IMR-90 (cell line): ENCODE data around the gene BLVRB. TPM values are rescaled to one million over a fixed set of nuclear protein-coding genes. Genes with fewer than 3 reads are reported as not detected.

Source experiments
- ATAC-seq: fragments of 200-7000 bp; cut with Tn5 transposase; 2 replicates; pipeline ENCODE4 v1.9.1; 2020; ENCODE audit warnings: low read depth, mild to moderate bottlenecking, moderate library complexity
- BruUV-seq: library from RNA; stranded (reverse); fragments of 400-500 nt; replicated peaks from 2 replicates; lab custom pipeline; 2021; lab: Mats Ljungman, UMichigan
- CTCF ChIA-PET: fragments of 300-600 bp; formaldehyde crosslinking; extraction: SDS; loops from one replicate; lab custom pipeline; 2021; ENCODE audit warnings: antibody characterized with exemption; lab: Yijun Ruan, JAX
- POLR2A ChIA-PET: fragments of 300-600 bp; sonication (Branson Sonifier 250); formaldehyde crosslinking; loops from one replicate; lab custom pipeline; 2022; ENCODE audit warnings: antibody characterized with exemption; ENCODE audit not compliant: unreplicated experiment; lab: Charles Lee
- DNase-seq: peaks from one replicate; pipeline ENCODE4 v3.0.0; 2013
- H2AFZ ChIP-seq: replicated peaks from 2 replicates; pipeline ENCODE3; 2013; ENCODE audit warnings: low read length, mild to moderate bottlenecking; ENCODE audit not compliant: poor library complexity
- H2AK5ac ChIP-seq: 2 replicates; pipeline ENCODE4 v1.6.1; 2013; ENCODE audit warnings: low read depth, low read length, inconsistent platforms
- H2AK9ac ChIP-seq: replicated peaks from 2 replicates; pipeline ENCODE3; 2013; ENCODE audit warnings: mild to moderate bottlenecking, low read depth, low read length, moderate library complexity; ENCODE audit not compliant: poor library complexity
- H2BK120ac ChIP-seq: 2 replicates; pipeline ENCODE4 v1.6.1; 2013; ENCODE audit warnings: low read depth, low read length, inconsistent platforms
- H2BK15ac ChIP-seq: 3 replicates; pipeline ENCODE4 v1.6.1; 2013; ENCODE audit warnings: low read depth, low read length, inconsistent platforms
- H2BK20ac ChIP-seq: 2 replicates; pipeline ENCODE4 v1.6.1; 2013; ENCODE audit warnings: low read depth, mild to moderate bottlenecking, inconsistent platforms, low read length, moderate library complexity
- H2BK5ac ChIP-seq: 2 replicates; pipeline ENCODE4 v1.6.1; 2013; ENCODE audit warnings: mild to moderate bottlenecking, low read depth, low read length, inconsistent platforms; ENCODE audit not compliant: poor library complexity, severe bottlenecking
- H3K14ac ChIP-seq: replicated peaks from 2 replicates; pipeline ENCODE4 v1.6.1; 2013; ENCODE audit warnings: low read depth, low read length, inconsistent platforms
- H3K18ac ChIP-seq: 2 replicates; pipeline ENCODE4 v1.6.1; 2013; ENCODE audit warnings: low read depth, low read length, control low read depth
- H3K23ac ChIP-seq: 2 replicates; pipeline ENCODE4 v1.6.1; 2013; ENCODE audit warnings: low read depth, low read length, inconsistent platforms
- H3K27ac ChIP-seq: 2 replicates; pipeline ENCODE4 v1.5.1; 2013; ENCODE audit warnings: mild to moderate bottlenecking, control low read depth, low read length; ENCODE audit not compliant: insufficient read depth
- H3K27me3 ChIP-seq: 2 replicates; pipeline ENCODE4 v1.6.1; 2013; ENCODE audit warnings: low read length; ENCODE audit not compliant: control insufficient read depth, insufficient read depth
- H3K36me3 ChIP-seq: 2 replicates; pipeline ENCODE4 v1.6.1; 2013; ENCODE audit warnings: low read length, mixed read lengths; ENCODE audit not compliant: control insufficient read depth, insufficient read depth
- H3K4ac ChIP-seq: 2 replicates; pipeline ENCODE4 v1.6.1; 2013; ENCODE audit warnings: low read depth, low read length, inconsistent platforms
- H3K4me1 ChIP-seq: 2 replicates; pipeline ENCODE4 v1.6.1; 2013; ENCODE audit warnings: low read length, mixed read lengths; ENCODE audit not compliant: control insufficient read depth, insufficient read depth
- H3K4me2 ChIP-seq: 2 replicates; pipeline ENCODE4 v1.6.1; 2013; ENCODE audit warnings: low read depth, mild to moderate bottlenecking, control low read depth, low read length, moderate library complexity
- H3K4me3 ChIP-seq: 2 replicates; pipeline ENCODE4 v1.5.1; 2013; ENCODE audit warnings: low read depth, mild to moderate bottlenecking, control low read depth, low read length, moderate library complexity; ENCODE audit not compliant: insufficient read depth
- H3K56ac ChIP-seq: 2 replicates; pipeline ENCODE4 v1.6.1; 2013; ENCODE audit warnings: low read length, inconsistent platforms; ENCODE audit not compliant: insufficient read depth; ENCODE audit errors: extremely low read depth
- H3K79me1 ChIP-seq, 2 experiments: 2 replicates each; pipeline ENCODE4 v1.6.1; 2013; ENCODE audit warnings: low read length in 2 of 2, inconsistent platforms in 1 of 2, low read depth in 1 of 2
- H3K9ac ChIP-seq: 2 replicates; pipeline ENCODE4 v1.6.1; 2013; ENCODE audit warnings: low read depth, low read length, control low read depth
- H3K9me1 ChIP-seq: 2 replicates; pipeline ENCODE4 v1.6.1; 2013; ENCODE audit warnings: low read length, inconsistent platforms; ENCODE audit not compliant: insufficient read depth
- H3K9me3 ChIP-seq: 2 replicates; pipeline ENCODE4 v1.6.1; 2013; ENCODE audit warnings: low read length; ENCODE audit not compliant: control insufficient read depth, insufficient read depth
- H4K20me1 ChIP-seq: 2 replicates; pipeline ENCODE4 v1.6.1; 2013; ENCODE audit warnings: low read length, inconsistent platforms; ENCODE audit not compliant: insufficient read depth
- H4K5ac ChIP-seq: 2 replicates; pipeline ENCODE4 v1.6.1; 2013; ENCODE audit warnings: mild to moderate bottlenecking, low read depth, low read length, control low read depth
- H4K8ac ChIP-seq, 2 experiments: 2 replicates each; pipeline ENCODE4 v1.6.1; 2013; ENCODE audit warnings: low read depth in 2 of 2, low read length in 2 of 2, control low read depth in 1 of 2, inconsistent platforms in 1 of 2
- H4K91ac ChIP-seq: 2 replicates; pipeline ENCODE4 v1.6.1; 2013; ENCODE audit warnings: low read depth, low read length, inconsistent platforms; ENCODE audit not compliant: insufficient read depth
- BHLHE40 ChIP-seq: fragments of 150-350 bp; IDR thresholded peaks from 2 replicates; pipeline ENCODE4 v1.6.1; 2016; ENCODE audit warnings: mild to moderate bottlenecking, low read depth, low read length
- CEBPB ChIP-seq: IDR thresholded peaks from 2 replicates; pipeline ENCODE4 v1.6.1; 2012; ENCODE audit warnings: low read depth, low read length, improper control_type of control experiment
- ELK1 ChIP-seq: fragments of 150-350 bp; IDR thresholded peaks from 2 replicates; pipeline ENCODE4 v1.6.1; 2016; ENCODE audit warnings: low read depth, mild to moderate bottlenecking, low read length, moderate library complexity, borderline replicate concordance
- FOS ChIP-seq: fragments of 150-350 bp; IDR thresholded peaks from 2 replicates; pipeline ENCODE4 v1.6.1; 2016; ENCODE audit warnings: low read depth, low read length
- MAFK ChIP-seq: IDR thresholded peaks from 2 replicates; pipeline ENCODE4 v1.6.1; 2012; ENCODE audit warnings: low read depth, low read length, improper control_type of control experiment
- MAZ ChIP-seq: IDR thresholded peaks from 2 replicates; pipeline ENCODE4 v1.6.1; 2012; ENCODE audit warnings: low read depth, mild to moderate bottlenecking, low read length, improper control_type of control experiment, moderate library complexity, borderline replicate concordance
- MXI1 ChIP-seq: IDR thresholded peaks from 2 replicates; pipeline ENCODE4 v1.6.1; 2012; ENCODE audit warnings: low read depth, mild to moderate bottlenecking, low read length, moderate library complexity, borderline replicate concordance
- NFE2L2 ChIP-seq: fragments of 150-350 bp; IDR thresholded peaks from 2 replicates; pipeline ENCODE4 v1.6.1; 2016; ENCODE audit warnings: low read depth, mild to moderate bottlenecking, low read length
- POLR2A ChIP-seq: IDR thresholded peaks from 2 replicates; pipeline ENCODE4 v1.6.1; 2012; ENCODE audit warnings: mild to moderate bottlenecking, low read depth, low read length
- RAD21 ChIP-seq: IDR thresholded peaks from 2 replicates; pipeline ENCODE4 v1.6.1; 2012; ENCODE audit warnings: low read length, improper control_type of control experiment
- RCOR1 ChIP-seq: IDR thresholded peaks from 2 replicates; pipeline ENCODE4 v1.6.1; 2012; ENCODE audit warnings: mild to moderate bottlenecking, low read length, improper control_type of control experiment; ENCODE audit not compliant: insufficient replicate concordance
- RFX5 ChIP-seq: IDR thresholded peaks from 2 replicates; pipeline ENCODE4 v1.8.0; 2012; ENCODE audit warnings: low read depth, mild to moderate bottlenecking, low read length, moderate library complexity
- SMC3 ChIP-seq: fragments of 150-350 bp; IDR thresholded peaks from 2 replicates; pipeline ENCODE4 v1.6.1; 2016; ENCODE audit warnings: low read depth, mild to moderate bottlenecking, antibody characterized with exemption, low read length, moderate library complexity
- USF2 ChIP-seq: fragments of 150-350 bp; IDR thresholded peaks from 2 replicates; pipeline ENCODE4 v1.6.1; 2017; ENCODE audit warnings: mild to moderate bottlenecking, antibody characterized with exemption, low read length, low read depth
- WGBS, 2 experiments: methylation state at CpG; one replicate each; pipeline versions ENCODE4 v1.1.5 to v1.1.7; 2013; ENCODE audit warnings: missing lambda C conversion rate in 2 of 2; ENCODE audit not compliant: insufficient read length in 1 of 2; ENCODE audit errors: extremely low coverage in 2 of 2; 5-methylcytosine and 5-hydroxymethylcytosine counted together
- dilution Hi-C: fragments of 300-500 bp; cut with HindIII; formaldehyde crosslinking; loops from one replicate; pipeline ENCODE4 v1.14.3; 2018; ENCODE audit warnings: low sequenced_read_pairs; ENCODE audit not compliant: unreplicated experiment
- in situ Hi-C: fragments of 300-500 bp; cut with MboI; formaldehyde crosslinking; loops from 3 replicates; pipeline ENCODE4 v1.14.3; 2019; ENCODE audit warnings: low sequenced_read_pairs, inconsistent platforms, mixed read lengths
- intact Hi-C: fragments of 100-400 bp; cut with micrococcal nuclease; formaldehyde crosslinking; loops from 2 replicates; pipeline ENCODE4 v1.10.0; 2022
- polyA plus RNA-seq, 3 experiments: library from polyadenylated mRNA; depleted of rRNA; stranded (reverse); fragments of >200 nt; gene quantifications; 2 replicates each; pipeline ENCODE4 v1.2.3, GENCODE V29; 2012; ENCODE audit warnings: low replicate concordance in 1 of 3
- total RNA-seq: library from RNA; depleted of rRNA; stranded (reverse); fragments of >200 nt; gene quantifications from 2 replicates; pipeline ENCODE4 v1.2.3, GENCODE V29; 2012
- TF ChIP-seq, protein P1 (sequence below): conservative IDR thresholded peaks from 2 replicates; pipeline ENCODE4 v1.5.1; 2012; ENCODE audit warnings: mild to moderate bottlenecking, low read depth, low read length, improper control_type of control experiment

Gene BLVRB
- total and polyA plus RNA-seq, 2 of the 4 experiments (the other 2 are of a cell fraction) = 65.2 to 102 TPM

GRCh38 chr19:40458597-40458974, 7.0 kb downstream of the BLVRB start:
- no peak overlapping the region for H2BK15ac ChIP-seq
- no peaks in the 10 kb centered on the region for H3K27me3 ChIP-seq
- no peak overlapping the region for H2AK5ac ChIP-seq
- no peaks in the 10 kb centered on the region for H3K9me3 ChIP-seq
- H3K14ac ChIP-seq = no peak overlapping the region
- H3K4ac ChIP-seq = no peak overlapping the region
- H3K27ac ChIP-seq = no peak overlapping the region
- H2BK5ac ChIP-seq = no peak overlapping the region
- in situ Hi-C loops (no loop called here), dilution Hi-C loops (no loop called here), intact Hi-C loops (no loop called here)
- no peak overlapping the region for H2BK120ac ChIP-seq
- no peak for ATAC-seq
- H4K5ac ChIP-seq = no peak overlapping the region
- H3K79me1 ChIP-seq = peaks cover 0 to 14% of the 10 kb centered on the region in 2 experiments; a peak in 3 of 4 replicates
- no peaks in the 10 kb centered on the region; the same call in 1 of the 2 replicates for H3K4me1 ChIP-seq
- H3K4me3 ChIP-seq = no peak overlapping the region
- no CpG with 5 or more reads among the region's 3 CpGs for WGBS, 2 experiments
- peaks cover 4% of the 10 kb centered on the region; the same call in 1 of the 2 replicates for H4K20me1 ChIP-seq
- TF ChIP-seq USF2 (no peak), MAFK (no peak), MXI1 (no peak), POLR2A (no peak), RFX5 (no peak), CEBPB (no peak), BHLHE40 (no peak), FOS (no peak), RAD21 (no peak), RCOR1 (no peak), MAZ (no peak), NFE2L2 (no peak), ELK1 (no peak), SMC3 (no peak)
- TF ChIP-seq, protein P1, sequence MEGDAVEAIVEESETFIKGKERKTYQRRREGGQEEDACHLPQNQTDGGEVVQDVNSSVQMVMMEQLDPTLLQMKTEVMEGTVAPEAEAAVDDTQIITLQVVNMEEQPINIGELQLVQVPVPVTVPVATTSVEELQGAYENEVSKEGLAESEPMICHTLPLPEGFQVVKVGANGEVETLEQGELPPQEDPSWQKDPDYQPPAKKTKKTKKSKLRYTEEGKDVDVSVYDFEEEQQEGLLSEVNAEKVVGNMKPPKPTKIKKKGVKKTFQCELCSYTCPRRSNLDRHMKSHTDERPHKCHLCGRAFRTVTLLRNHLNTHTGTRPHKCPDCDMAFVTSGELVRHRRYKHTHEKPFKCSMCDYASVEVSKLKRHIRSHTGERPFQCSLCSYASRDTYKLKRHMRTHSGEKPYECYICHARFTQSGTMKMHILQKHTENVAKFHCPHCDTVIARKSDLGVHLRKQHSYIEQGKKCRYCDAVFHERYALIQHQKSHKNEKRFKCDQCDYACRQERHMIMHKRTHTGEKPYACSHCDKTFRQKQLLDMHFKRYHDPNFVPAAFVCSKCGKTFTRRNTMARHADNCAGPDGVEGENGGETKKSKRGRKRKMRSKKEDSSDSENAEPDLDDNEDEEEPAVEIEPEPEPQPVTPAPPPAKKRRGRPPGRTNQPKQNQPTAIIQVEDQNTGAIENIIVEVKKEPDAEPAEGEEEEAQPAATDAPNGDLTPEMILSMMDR = no peak
- H2BK20ac ChIP-seq = no peak overlapping the region
- CTCF ChIA-PET = no interaction called here
- no peaks in the 10 kb centered on the region; the same call in 1 of the 2 replicates for H3K9me1 ChIP-seq
- H3K36me3 ChIP-seq = peaks cover 3% of the 10 kb centered on the region; the same call in 1 of the 2 replicates
- H3K23ac ChIP-seq = no peak overlapping the region
- no peak overlapping the region for H2AFZ ChIP-seq
- no peak overlapping the region for H4K91ac ChIP-seq
- POLR2A ChIA-PET = no interaction called here
- DNase-seq = no peak
- BruUV-seq = no TSS peak
- H3K9ac ChIP-seq = no peak overlapping the region
- no peak overlapping the region for H4K8ac ChIP-seq
- H3K4me2 ChIP-seq = no peak overlapping the region
- no peak overlapping the region for H3K18ac ChIP-seq
- no peak overlapping the region for H3K56ac ChIP-seq
- no peak overlapping the region for H2AK9ac ChIP-seq
